ENCODE results near the gene ASPSCR1. TPM values are rescaled to one million over a fixed set of nuclear protein-coding genes. Genes with fewer than 3 reads are reported as not detected.

ASPSCR1 gene
- total and polyA plus RNA-seq, 2 of the 13 experiments (the other 11 are each of a cell fraction or from before 2014, with no cell fraction given): 274 to 314 TPM

- no peak for TF ChIP-seq E2F5 (CRISPR knock-in tag; conservative IDR thresholded peaks at IDR 0.05)
- no peak for TF ChIP-seq ZNF720 (CRISPR knock-in tag; IDR thresholded peaks at IDR 0.05)
- TF ChIP-seq DRAP1 (CRISPR knock-in tag; IDR thresholded peaks at IDR 0.05): no peak; the same call in 1 of the 2 replicates
- no peak for TF ChIP-seq ZFP37 (CRISPR knock-in tag; IDR thresholded peaks at IDR 0.05; ENCODE audit: borderline replicate concordance)
- TF ChIP-seq ZNF672 (CRISPR knock-in tag; IDR thresholded peaks at IDR 0.05): no peak
- TF ChIP-seq MIXL1 (CRISPR knock-in tag; IDR thresholded peaks at IDR 0.05): no peak
- TF ChIP-seq ZNF501 (CRISPR knock-in tag; IDR thresholded peaks at IDR 0.05): peak; percentile 90
- TF ChIP-seq DZIP1 (CRISPR knock-in tag; IDR thresholded peaks at IDR 0.05): peak; percentile 57; the same call in 1 of the 2 replicates
- no peak for TF ChIP-seq ZNF383 (CRISPR knock-in tag; IDR thresholded peaks at IDR 0.05; ENCODE audit: borderline replicate concordance)
- TF ChIP-seq SOX6 (IDR thresholded peaks at IDR 0.05): no peak
- 0 out of 2 replicates have a peak, but pooled peaks have one; percentile 55 for TF ChIP-seq SOX6 (CRISPR knock-in tag; IDR thresholded peaks at IDR 0.05)
- no peak for TF ChIP-seq ZNF180 (CRISPR knock-in tag; IDR thresholded peaks at IDR 0.05; ENCODE audit: borderline replicate concordance, low read depth)
- no peak for TF ChIP-seq ZMAT5 (CRISPR knock-in tag; IDR thresholded peaks at IDR 0.05; ENCODE audit: borderline replicate concordance, low read depth)
- TF ChIP-seq KDM1A (CRISPR knock-in tag; IDR thresholded peaks at IDR 0.05): no peak
- TF ChIP-seq ZNF101 (CRISPR knock-in tag; IDR thresholded peaks at IDR 0.05; ENCODE audit: borderline replicate concordance, low read depth): no peak; the same call in 1 of the 2 replicates
- TF ChIP-seq SIN3A (IDR thresholded peaks at IDR 0.05; ENCODE audit: borderline replicate concordance, low read depth, low read length): no peak
- no peak for TF ChIP-seq NFIC (IDR thresholded peaks at IDR 0.05; ENCODE audit: low read length)
- no peak; the same call in none of the 2 replicates for TF ChIP-seq NCOA1 (CRISPR knock-in tag; IDR thresholded peaks at IDR 0.05)
- TF ChIP-seq ZNF572 (CRISPR knock-in tag; IDR thresholded peaks at IDR 0.05): peak; percentile 95; the same call in 1 of the 2 replicates
- peak; percentile 47; the same call in 1 of the 2 replicates for TF ChIP-seq ZNF567 (CRISPR knock-in tag; IDR thresholded peaks at IDR 0.05; ENCODE audit: borderline replicate concordance)
- no peak for TF ChIP-seq GPN1 (CRISPR knock-in tag; IDR thresholded peaks at IDR 0.05; ENCODE audit: borderline replicate concordance)
- no peak for TF ChIP-seq SYNCRIP (IDR thresholded peaks at IDR 0.05; ENCODE audit: insufficient read depth, low read depth, low read length)
- peak; percentile 18; the same call in 1 of the 2 replicates for TF ChIP-seq KAT8 (CRISPR knock-in tag; IDR thresholded peaks at IDR 0.05)
- peak; percentile 64 for TF ChIP-seq SP5 (CRISPR knock-in tag; IDR thresholded peaks at IDR 0.05; ENCODE audit: borderline replicate concordance, low read depth)
- no peak for TF ChIP-seq ZNF724P (CRISPR knock-in tag; IDR thresholded peaks at IDR 0.05; ENCODE audit: borderline replicate concordance)
- TF ChIP-seq ZSCAN21 (CRISPR knock-in tag; IDR thresholded peaks at IDR 0.05; ENCODE audit: borderline replicate concordance): 0 out of 2 replicates have a peak, but pooled peaks have one; percentile 7
These were observed 79.5 kb downstream of the ASPSCR1 start (continued) for GRCh38 chr17:82056729-82057621.
